SK-N-SH treated with all-trans-retinoic acid at 6 μM for 48 hours (cell line): ENCODE results near the gene LEO1.

Experiments
- BACH2 ChIP-seq: fragments of 250-450 bp; sonication (Bioruptor Pico); IDR thresholded peaks from 2 replicates; pipeline ENCODE4 v1.9.0; 2021; ENCODE audit warnings: mild to moderate bottlenecking, borderline replicate concordance
- CSDC2 ChIP-seq: fragments of 250-450 bp; sonication (Bioruptor Pico); IDR thresholded peaks from 2 replicates; pipeline ENCODE4 v1.5.0; 2020; ENCODE audit warnings: mild to moderate bottlenecking, moderate library complexity
- CSRNP3 ChIP-seq: fragments of 250-450 bp; sonication (Bioruptor Pico); IDR thresholded peaks from 2 replicates; pipeline ENCODE4 v1.5.1; 2021; ENCODE audit warnings: mild to moderate bottlenecking, moderate library complexity
- ISL1 ChIP-seq: fragments of 250-450 bp; sonication (Bioruptor Pico); IDR thresholded peaks from 2 replicates; pipeline ENCODE4 v2.1.2; 2022; ENCODE audit warnings: mild to moderate bottlenecking, moderate library complexity
- RARB ChIP-seq: fragments of 250-450 bp; sonication (Bioruptor Pico); IDR thresholded peaks from 2 replicates; pipeline ENCODE4 v1.8.0; 2021; ENCODE audit warnings: mild to moderate bottlenecking, moderate library complexity
- SNAI2 ChIP-seq: fragments of 250-450 bp; sonication (Bioruptor Pico); IDR thresholded peaks from 2 replicates; pipeline ENCODE4 v1.5.0; 2020; ENCODE audit warnings: mild to moderate bottlenecking, moderate library complexity
- ZC3H10 ChIP-seq: fragments of 250-450 bp; sonication (Bioruptor Pico); IDR thresholded peaks from 2 replicates; pipeline ENCODE4 v1.5.1; 2021; ENCODE audit warnings: mild to moderate bottlenecking, moderate library complexity
- ZFP3 ChIP-seq: fragments of 250-450 bp; sonication (Bioruptor Pico); IDR thresholded peaks from 2 replicates; pipeline ENCODE4 v1.5.0; 2020; ENCODE audit warnings: mild to moderate bottlenecking, moderate library complexity
- ZFP30 ChIP-seq: fragments of 450-650 bp; formaldehyde crosslinking; IDR thresholded peaks from 2 replicates; pipeline ENCODE4 v1.5.0; 2022; ENCODE audit warnings: mild to moderate bottlenecking, moderate library complexity
- ZNF565 ChIP-seq: fragments of 450-650 bp; formaldehyde crosslinking; conservative IDR thresholded peaks from 2 replicates; pipeline ENCODE4 v1.5.0; 2020; ENCODE audit warnings: low read depth, mild to moderate bottlenecking, moderate library complexity
- ZNF70 ChIP-seq: fragments of 450-650 bp; formaldehyde crosslinking; IDR thresholded peaks from 2 replicates; pipeline ENCODE4 v1.5.0; 2020; ENCODE audit warnings: mild to moderate bottlenecking, moderate library complexity
- TF ChIP-seq, protein P1 (sequence below): fragments of 250-450 bp; sonication (Bioruptor Pico); IDR thresholded peaks from 2 replicates; pipeline ENCODE4 v1.8.0; 2020; ENCODE audit warnings: mild to moderate bottlenecking, moderate library complexity, borderline replicate concordance

GRCh38 chr15:51991141-51991540 is 19.6 kb upstream of the LEO1 start:
- TF ChIP-seq ZNF565 (CRISPR knock-in tag) (no peak), SNAI2 (CRISPR knock-in tag) (no peak), RARB (no peak), CSRNP3 (CRISPR knock-in tag) (no peak), CSDC2 (CRISPR knock-in tag) (no peak), ZNF70 (CRISPR knock-in tag) (no peak), ZC3H10 (no peak), ZFP3 (CRISPR knock-in tag) (no peak), BACH2 (CRISPR knock-in tag) (no peak), ISL1 (CRISPR knock-in tag) (no peak), ZFP30 (CRISPR knock-in tag) (no peak)
- TF ChIP-seq, protein P1, sequence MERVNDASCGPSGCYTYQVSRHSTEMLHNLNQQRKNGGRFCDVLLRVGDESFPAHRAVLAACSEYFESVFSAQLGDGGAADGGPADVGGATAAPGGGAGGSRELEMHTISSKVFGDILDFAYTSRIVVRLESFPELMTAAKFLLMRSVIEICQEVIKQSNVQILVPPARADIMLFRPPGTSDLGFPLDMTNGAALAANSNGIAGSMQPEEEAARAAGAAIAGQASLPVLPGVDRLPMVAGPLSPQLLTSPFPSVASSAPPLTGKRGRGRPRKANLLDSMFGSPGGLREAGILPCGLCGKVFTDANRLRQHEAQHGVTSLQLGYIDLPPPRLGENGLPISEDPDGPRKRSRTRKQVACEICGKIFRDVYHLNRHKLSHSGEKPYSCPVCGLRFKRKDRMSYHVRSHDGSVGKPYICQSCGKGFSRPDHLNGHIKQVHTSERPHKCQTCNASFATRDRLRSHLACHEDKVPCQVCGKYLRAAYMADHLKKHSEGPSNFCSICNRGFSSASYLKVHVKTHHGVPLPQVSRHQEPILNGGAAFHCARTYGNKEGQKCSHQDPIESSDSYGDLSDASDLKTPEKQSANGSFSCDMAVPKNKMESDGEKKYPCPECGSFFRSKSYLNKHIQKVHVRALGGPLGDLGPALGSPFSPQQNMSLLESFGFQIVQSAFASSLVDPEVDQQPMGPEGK (CRISPR knock-in tag) = no peak
